Activated CD8-positive, alpha-beta T cell treated with anti-CD3 and anti-CD28 coated beads for 36 hours (primary cell): ENCODE data around the gene CD9. TPM values are rescaled to one million over a fixed set of nuclear protein-coding genes. Genes with fewer than 3 reads are reported as not detected.

ENCODE experiments used
- ATAC-seq: fragments of 200-7000 bp; cut with Tn5 transposase; one replicate; pipeline ENCODE4 v1.10.0; 2021; ENCODE audit warnings: mild to moderate bottlenecking, moderate library complexity
- CTCF ChIA-PET: fragments of 350-600 bp; sonication (Branson Sonifier 250); formaldehyde crosslinking; loops from one replicate; lab custom pipeline; 2021; ENCODE audit warnings: antibody characterized with exemption; lab: Charles Lee
- POLR2A ChIA-PET: fragments of 350-600 bp; sonication (Branson Sonifier 250); formaldehyde crosslinking; loops from one replicate; lab custom pipeline; 2021; ENCODE audit warnings: antibody characterized with exemption; lab: Charles Lee
- DNase-seq: peaks from one replicate; pipeline ENCODE4 v3.0.0-alpha.2; 2020
- H3K27ac Mint-ChIP-seq: one replicate; pipeline ENCODE4 v1.8.0; 2021; ENCODE audit warnings: mild to moderate bottlenecking, mixed read lengths
- H3K27me3 Mint-ChIP-seq: one replicate; pipeline ENCODE4 v1.8.0; 2021; ENCODE audit warnings: mixed read lengths
- H3K36me3 Mint-ChIP-seq: one replicate; pipeline ENCODE4 v1.8.0; 2021; ENCODE audit warnings: low read depth, mixed read lengths
- H3K4me1 Mint-ChIP-seq: one replicate; pipeline ENCODE4 v1.8.0; 2021; ENCODE audit warnings: low read depth, mixed read lengths
- H3K4me3 Mint-ChIP-seq: one replicate; pipeline ENCODE4 v1.8.0; 2021; ENCODE audit warnings: mild to moderate bottlenecking, moderate library complexity, mixed read lengths
- H3K9me3 Mint-ChIP-seq: one replicate; pipeline ENCODE4 v1.8.0; 2021; ENCODE audit warnings: mixed read lengths
- intact Hi-C: fragments of 100-400 bp; cut with micrococcal nuclease; formaldehyde crosslinking; loops from one replicate; pipeline ENCODE4 v1.10.0; 2022
- total RNA-seq, 2 experiments: library from RNA; stranded (reverse); gene quantifications; one replicate each; pipeline ENCODE4 v1.2.3, GENCODE V29; 2021
- TF ChIP-seq, protein P1 (sequence below): fragments of 200-600 bp; IDR thresholded peaks from one replicate; pipeline ENCODE4 v1.8.0; 2022; ENCODE audit warnings: antibody characterized with exemption, mild to moderate bottlenecking

The CD9 gene
- total RNA-seq, 2 experiments from 2014 or later = 9.1 to 9.2 TPM

DNA sequence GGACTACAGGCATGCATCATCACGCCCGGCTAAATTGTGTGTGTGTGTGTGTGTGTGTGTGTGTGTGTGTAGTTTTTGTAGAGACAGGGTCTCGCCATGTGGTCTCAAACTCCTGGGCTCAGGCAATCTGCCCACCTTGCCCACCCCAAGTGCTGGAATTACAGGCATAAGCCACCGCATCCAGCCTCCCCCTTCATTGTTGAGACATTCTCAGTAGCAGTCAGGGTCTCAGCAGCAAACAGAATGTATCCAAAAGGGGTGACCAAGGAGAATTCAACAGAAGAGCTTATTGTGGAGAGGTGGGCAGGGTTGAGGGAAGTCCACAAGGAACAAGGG is 73.0 kb downstream of the CD9 start:
- DNase-seq (no peak), ATAC-seq (no peak)
- Mint-ChIP-seq H3K27me3 (peaks cover 13% of the 10 kb centered on the region), H3K9me3 (no peaks in the 10 kb centered on the region), H3K27ac (no peak overlapping the region), H3K4me3 (no peak overlapping the region), H3K4me1 (peaks cover 11% of the 10 kb centered on the region), H3K36me3 (no peaks in the 10 kb centered on the region)
- TF ChIP-seq, protein P1, sequence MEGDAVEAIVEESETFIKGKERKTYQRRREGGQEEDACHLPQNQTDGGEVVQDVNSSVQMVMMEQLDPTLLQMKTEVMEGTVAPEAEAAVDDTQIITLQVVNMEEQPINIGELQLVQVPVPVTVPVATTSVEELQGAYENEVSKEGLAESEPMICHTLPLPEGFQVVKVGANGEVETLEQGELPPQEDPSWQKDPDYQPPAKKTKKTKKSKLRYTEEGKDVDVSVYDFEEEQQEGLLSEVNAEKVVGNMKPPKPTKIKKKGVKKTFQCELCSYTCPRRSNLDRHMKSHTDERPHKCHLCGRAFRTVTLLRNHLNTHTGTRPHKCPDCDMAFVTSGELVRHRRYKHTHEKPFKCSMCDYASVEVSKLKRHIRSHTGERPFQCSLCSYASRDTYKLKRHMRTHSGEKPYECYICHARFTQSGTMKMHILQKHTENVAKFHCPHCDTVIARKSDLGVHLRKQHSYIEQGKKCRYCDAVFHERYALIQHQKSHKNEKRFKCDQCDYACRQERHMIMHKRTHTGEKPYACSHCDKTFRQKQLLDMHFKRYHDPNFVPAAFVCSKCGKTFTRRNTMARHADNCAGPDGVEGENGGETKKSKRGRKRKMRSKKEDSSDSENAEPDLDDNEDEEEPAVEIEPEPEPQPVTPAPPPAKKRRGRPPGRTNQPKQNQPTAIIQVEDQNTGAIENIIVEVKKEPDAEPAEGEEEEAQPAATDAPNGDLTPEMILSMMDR = no peak
- intact Hi-C loops = no loop called here
- POLR2A ChIA-PET = interaction anchor here (0.6 kb wide), 1 partner anchor 84 kb away, joined by 4 read pairs; no protein-coding TSS in a partner anchor
- CTCF ChIA-PET = interaction anchor here (1.0 to 10.0 kb wide), 3 partner anchors 71 to 209 kb away, joined by 3 to 160 read pairs (median 75); partner anchors contain the start of gene CD9

DNA sequence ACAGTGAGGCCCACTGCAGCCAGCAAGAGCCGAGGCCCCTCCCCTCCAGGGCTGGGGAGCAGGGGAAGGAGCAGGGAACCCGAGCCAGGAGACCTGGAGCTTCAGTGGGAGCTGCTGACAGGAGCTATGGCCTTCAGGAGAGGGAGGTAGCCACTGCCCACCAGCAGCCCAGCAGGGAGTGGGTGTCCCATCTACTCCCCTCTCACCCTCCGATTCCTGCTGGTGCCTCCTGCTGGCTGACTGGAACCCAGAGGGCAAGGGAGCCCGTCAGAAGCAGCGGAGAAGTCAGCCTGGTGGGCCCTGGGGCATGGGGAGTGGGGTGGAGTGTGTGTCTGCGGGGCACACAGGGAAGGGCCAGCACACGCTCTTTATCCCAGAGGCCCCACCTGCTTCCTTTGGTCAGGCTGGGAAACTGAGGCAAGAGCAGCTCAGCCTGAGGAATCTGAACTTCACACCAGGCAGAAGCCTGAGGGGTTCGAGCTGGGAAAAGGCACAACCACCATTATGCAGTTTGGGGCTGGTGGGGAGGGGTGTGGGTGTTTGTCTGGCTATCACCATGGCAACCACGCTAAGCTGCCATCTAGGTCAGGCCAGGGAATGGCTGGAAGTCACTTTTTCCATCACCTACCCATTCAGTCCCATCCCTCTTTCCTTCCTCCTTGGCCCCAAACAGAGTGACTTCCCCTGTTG is 73.5 kb downstream of the CD9 start:
- DNase-seq (no peak), ATAC-seq (no peak)
- Mint-ChIP-seq H3K4me3 (no peak overlapping the region), H3K36me3 (no peaks in the 10 kb centered on the region), H3K27ac (no peak overlapping the region), H3K4me1 (peaks cover 12% of the 10 kb centered on the region), H3K9me3 (no peaks in the 10 kb centered on the region), H3K27me3 (peaks cover 13% of the 10 kb centered on the region)
- ChIA-PET CTCF (interaction anchor here (1.0 to 10.0 kb wide), 4 partner anchors 11 to 209 kb away, joined by 3 to 160 read pairs (median 44); partner anchors contain the start of gene CD9), POLR2A (interaction anchor here (0.6 kb wide), 1 partner anchor 84 kb away, joined by 4 read pairs; no protein-coding TSS in a partner anchor)
- TF ChIP-seq, protein P1 = no peak
- intact Hi-C loops = no loop called here

DNA sequence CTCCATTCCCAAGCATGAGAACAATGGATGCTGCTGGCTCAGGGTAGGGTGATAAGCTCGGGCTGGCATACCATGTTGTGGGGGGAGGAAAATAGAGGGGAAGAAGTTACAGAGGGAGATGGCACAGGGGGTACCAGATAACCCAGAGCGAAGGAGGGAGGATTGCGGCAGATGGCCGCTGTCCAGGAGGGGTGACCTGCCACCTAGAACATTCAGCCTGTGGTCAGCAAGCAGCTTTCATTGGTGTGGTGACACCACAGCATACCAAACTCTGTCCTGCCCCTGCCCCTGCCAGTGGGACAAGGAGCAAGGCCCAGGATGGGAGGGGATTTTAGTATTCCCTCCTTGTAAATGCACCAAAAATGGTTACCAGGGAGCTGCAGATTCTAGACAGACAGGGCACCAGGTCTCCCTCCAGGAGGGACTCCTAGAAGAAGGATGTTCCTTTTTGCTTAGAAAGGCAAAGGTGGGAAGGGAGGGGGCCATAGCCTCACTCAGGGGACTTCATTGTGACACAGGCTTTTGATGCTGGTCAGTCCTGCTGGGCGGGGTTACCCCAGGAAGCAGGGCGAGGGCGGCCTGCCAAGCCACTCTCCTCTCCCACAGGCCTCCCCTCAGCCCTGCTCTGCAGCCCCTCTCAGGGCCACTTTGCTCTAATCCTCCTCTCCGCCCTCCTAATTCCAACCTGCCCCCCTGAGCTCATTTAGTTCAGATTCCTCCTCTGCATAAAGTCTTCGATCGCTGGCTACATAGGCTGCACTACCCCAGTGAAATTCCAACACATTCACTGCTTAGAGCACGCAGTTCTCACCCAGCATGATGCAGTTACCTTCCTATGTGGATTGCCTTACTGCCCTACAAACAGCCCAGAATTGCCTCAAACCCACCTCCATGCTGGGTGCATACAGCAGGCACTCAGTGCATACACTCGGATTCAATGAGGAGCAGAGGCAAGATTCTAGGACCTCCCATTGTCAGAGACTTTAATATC is 74.3 kb downstream of the CD9 start:
- no peak overlapping the region for H3K4me3 Mint-ChIP-seq
- TF ChIP-seq, protein P1 = no peak
- peaks cover 14% of the 10 kb centered on the region for H3K27me3 Mint-ChIP-seq
- POLR2A ChIA-PET = no interaction called here
- no peaks in the 10 kb centered on the region for H3K9me3 Mint-ChIP-seq
- intact Hi-C loops = no loop called here
- CTCF ChIA-PET = interaction anchor here (0.8 to 10.0 kb wide), 5 partner anchors 10 to 285 kb away, joined by 3 to 160 read pairs (median 13); partner anchors contain the start of gene CD9
- no peaks in the 10 kb centered on the region for H3K36me3 Mint-ChIP-seq
- no peak for ATAC-seq
- no peak for DNase-seq
- no peak overlapping the region for H3K27ac Mint-ChIP-seq
- peaks cover 12% of the 10 kb centered on the region for H3K4me1 Mint-ChIP-seq

DNA sequence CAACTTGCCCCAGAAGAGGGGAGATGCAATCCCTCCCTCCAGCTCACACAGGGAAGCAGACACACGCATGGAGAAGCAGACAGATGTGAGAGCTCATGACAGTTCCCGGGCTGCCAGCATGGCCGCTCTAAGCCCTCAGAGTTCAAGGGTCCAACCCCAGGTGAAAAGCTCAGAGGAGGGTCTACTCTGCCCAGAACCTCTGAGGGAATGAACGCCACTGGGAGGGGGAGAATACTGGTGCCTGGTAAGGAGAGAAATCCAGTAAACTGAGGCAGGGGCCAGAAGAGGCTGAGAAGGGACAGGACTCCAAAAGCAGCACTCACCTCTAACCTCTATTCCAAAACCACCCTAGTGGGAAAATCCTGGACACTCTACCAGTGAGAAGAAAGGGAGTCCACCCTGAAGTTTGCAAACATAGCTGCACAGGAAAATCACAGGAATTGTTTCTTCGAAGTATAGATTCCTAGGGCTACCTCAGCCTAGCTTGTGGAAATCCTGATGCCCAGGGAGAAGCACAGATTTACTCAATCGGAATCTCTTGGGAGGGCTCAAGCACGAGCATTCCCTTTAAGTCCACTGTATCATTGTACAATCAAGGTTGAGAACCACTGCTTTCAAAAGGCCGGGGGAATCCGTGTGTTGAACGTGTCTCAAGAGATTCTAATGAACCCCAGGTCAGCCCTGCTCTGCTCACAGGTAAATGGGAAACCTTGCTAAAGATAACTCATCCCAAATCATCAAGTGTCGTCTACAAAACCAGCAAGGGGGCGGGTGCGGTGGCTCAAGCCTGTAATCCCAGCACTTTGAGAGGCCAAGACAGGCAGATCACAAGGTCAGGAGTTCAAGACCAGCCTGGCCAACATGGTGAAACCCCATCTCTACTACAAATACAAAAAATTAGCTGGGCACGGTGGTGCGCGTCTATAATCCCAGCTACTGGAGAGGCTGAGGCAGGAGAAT is 76.0 kb downstream of the CD9 start:
- TF ChIP-seq, protein P1 = no peak
- no peaks in the 10 kb centered on the region for H3K9me3 Mint-ChIP-seq
- ChIA-PET POLR2A (no interaction called here), CTCF (interaction anchor here (0.6 to 10.0 kb wide), 7 partner anchors 8 to 288 kb away, joined by 3 to 160 read pairs (median 3); partner anchors contain the start of gene CD9)
- intact Hi-C loops = no loop called here
- no peak overlapping the region for H3K4me3 Mint-ChIP-seq
- no peak overlapping the region for H3K27ac Mint-ChIP-seq
- peaks cover 25% of the 10 kb centered on the region for H3K27me3 Mint-ChIP-seq
- no peak for ATAC-seq
- DNase-seq = no peak
- no peaks in the 10 kb centered on the region for H3K36me3 Mint-ChIP-seq
- peaks cover 12% of the 10 kb centered on the region for H3K4me1 Mint-ChIP-seq
